Immature natural killer cell (primary cell): ENCODE measurements around the gene AZGP1. TPM values are rescaled to one million over a fixed set of nuclear protein-coding genes. Genes with fewer than 3 reads are reported as not detected.

ENCODE experiments used
- DNase-seq, 3 donors: peaks; one replicate each; pipeline ENCODE4 v3.0.0; 2022; ENCODE audit warnings: mixed read lengths in 1 of 3
- H3K27ac Mint-ChIP-seq, 6 donors: one replicate each; pipeline ENCODE4 v1.8.0; 2020; ENCODE audit warnings: mixed read lengths in 6 of 6, mild to moderate bottlenecking in 5 of 6, inconsistent platforms in 4 of 6, moderate library complexity in 3 of 6
- H3K27me3 Mint-ChIP-seq, 3 donors: one replicate each; pipeline ENCODE4 v1.8.0; 2020 to 2021; ENCODE audit warnings: low read depth in 3 of 3, mild to moderate bottlenecking in 3 of 3, mixed read lengths in 3 of 3, moderate library complexity in 3 of 3, inconsistent platforms in 1 of 3
- H3K36me3 Mint-ChIP-seq, 3 donors: one replicate each; pipeline ENCODE4 v1.8.0; 2020; ENCODE audit warnings: mixed read lengths in 3 of 3, inconsistent platforms in 2 of 3, mild to moderate bottlenecking in 2 of 3
- H3K4me1 Mint-ChIP-seq, 2 donors: one replicate each; pipeline ENCODE4 v1.8.0; 2020; ENCODE audit warnings: inconsistent platforms in 2 of 2, mild to moderate bottlenecking in 2 of 2, mixed read lengths in 2 of 2, moderate library complexity in 1 of 2
- H3K4me3 Mint-ChIP-seq, 5 donors: one replicate each; pipeline ENCODE4 v1.8.0; 2020; ENCODE audit warnings: mild to moderate bottlenecking in 5 of 5, mixed read lengths in 5 of 5, inconsistent platforms in 3 of 5, moderate library complexity in 3 of 5
- H3K9me3 Mint-ChIP-seq, 6 donors: one replicate each; pipeline ENCODE4 v1.8.0; 2020; ENCODE audit warnings: mild to moderate bottlenecking in 6 of 6, mixed read lengths in 6 of 6, inconsistent platforms in 4 of 6, moderate library complexity in 3 of 6
- polyA plus RNA-seq, 3 donors: library from polyadenylated mRNA; unstranded; fragments of 300-500 nt; fragmentation: Illumina TruSeq; gene quantifications; one replicate each; pipeline ENCODE4 v1.2.3, GENCODE V29; 2021

The AZGP1 gene
- polyA plus RNA-seq, 3 donors from 2014 or later = not detected

GRCh38 chr7:99927536-99927935 lies 48.3 kb downstream of the AZGP1 start:
- Mint-ChIP-seq H3K36me3 (peaks cover 0 to 8% (median 3%) of the 10 kb centered on the region in 3 donors), H3K27ac (no peak overlapping the region), H3K9me3 (peaks cover 0 to 1% (median 0%) of the 10 kb centered on the region in 6 donors), H3K27me3 (peaks cover 5 to 29% (median 12%) of the 10 kb centered on the region in 3 donors), H3K4me3 (no peak overlapping the region), H3K4me1 (peaks cover 0 to 5% of the 10 kb centered on the region in 2 donors)
- DNase-seq = no peak

- Mint-ChIP-seq H3K27ac (no peak overlapping the region), H3K4me1 (peaks cover 0 to 5% of the 10 kb centered on the region in 2 donors), H3K4me3 (no peak overlapping the region), H3K9me3 (peaks cover 0 to 1% (median 0%) of the 10 kb centered on the region in 6 donors), H3K27me3 (peaks cover 5 to 22% (median 12%) of the 10 kb centered on the region in 3 donors), H3K36me3 (peaks cover 7 to 15% (median 7%) of the 10 kb centered on the region in 3 donors)
- no peak for DNase-seq
Measured at GRCh38 chr7:99926321-99926720, 49.5 kb downstream of the AZGP1 start.

GRCh38 chr7:99923200-99923599 lies 52.6 kb downstream of the AZGP1 start:
- peaks cover 0 to 11% (median 10%) of the 10 kb centered on the region in 3 donors for H3K27me3 Mint-ChIP-seq
- H3K9me3 Mint-ChIP-seq = no peaks in the 10 kb centered on the region
- H3K4me1 Mint-ChIP-seq = peaks cover 16 to 20% of the 10 kb centered on the region in 2 donors
- no peak for DNase-seq
- no peak overlapping the region for H3K27ac Mint-ChIP-seq
- no peak overlapping the region for H3K4me3 Mint-ChIP-seq
- H3K36me3 Mint-ChIP-seq = peaks cover 4 to 15% (median 7%) of the 10 kb centered on the region in 3 donors

- H3K36me3 Mint-ChIP-seq = peaks cover 7 to 19% (median 9%) of the 10 kb centered on the region in 3 donors
- H3K27ac Mint-ChIP-seq = peak overlapping the region; percentile 92 to 99 (median 95)
- H3K4me1 Mint-ChIP-seq = peaks cover 45 to 50% of the 10 kb centered on the region in 2 donors
- no peaks in the 10 kb centered on the region for H3K9me3 Mint-ChIP-seq
- peak overlapping the region; percentile 95 to 98 (median 95) for H3K4me3 Mint-ChIP-seq
- DNase-seq = no peak
- H3K27me3 Mint-ChIP-seq = peaks cover 0 to 8% (median 7%) of the 10 kb centered on the region in 3 donors
Measured at GRCh38 chr7:99920149-99920548, 55.7 kb downstream of the AZGP1 start.

- Mint-ChIP-seq H3K27me3 (peaks cover 0 to 8% (median 7%) of the 10 kb centered on the region in 3 donors), H3K4me3 (peak overlapping the region; percentile 95 to 98 (median 95)), H3K27ac (peak overlapping the region; percentile 92 to 99 (median 95)), H3K4me1 (peaks cover 47 to 54% of the 10 kb centered on the region in 2 donors), H3K9me3 (no peaks in the 10 kb centered on the region), H3K36me3 (peaks cover 7 to 17% (median 9%) of the 10 kb centered on the region in 3 donors)
- DNase-seq = no peak
Measured at GRCh38 chr7:99919814-99920112, 56.1 kb downstream of the AZGP1 start.

- Mint-ChIP-seq H3K36me3 (peaks cover 7 to 15% (median 9%) of the 10 kb centered on the region in 3 donors), H3K27ac (peak within 1 kb of the TSS; percentile 92 to 99 (median 95)), H3K4me1 (peaks cover 52 to 60% of the 10 kb centered on the region in 2 donors), H3K27me3 (peaks cover 0 to 8% (median 7%) of the 10 kb centered on the region in 3 donors), H3K9me3 (no peaks in the 10 kb centered on the region), H3K4me3 (peak within 1 kb of the TSS; percentile 95 to 98 (median 95))
- peak; percentile 90 to 93 (median 92) for DNase-seq
Measured at GRCh38 chr7:99918959-99919813, 56.6 kb downstream of the AZGP1 start, which contains the start of gene TRIM4. Gene TRIM4, minus strand, starts transcription at chr7:99919530. Its CDS starts 129 bp downstream, at chr7:99919401.

Other genes with a start within 250 kb of the AZGP1 start
- not detected for gene CYP3A7, start 240.8 kb downstream of the AZGP1 start, polyA plus RNA-seq
- not detected for gene CYP3A4, start 191.8 kb downstream of the AZGP1 start, polyA plus RNA-seq
- not detected for gene CYP3A43, start 148.0 kb downstream of the AZGP1 start, polyA plus RNA-seq
- gene OR2AE1, start 99.0 kb downstream of the AZGP1 start, polyA plus RNA-seq = not detected
- gene TRIM4, start 56.5 kb downstream of the AZGP1 start, polyA plus RNA-seq = 10 to 100 TPM; 14.0 to 23.9 (median 14.7) TPM
- gene GJC3, start 46.4 kb downstream of the AZGP1 start, polyA plus RNA-seq = not detected
- gene ZKSCAN1, start 39.6 kb upstream of the AZGP1 start, polyA plus RNA-seq = 10 to 100 TPM; 14.4 to 48.9 (median 18.7) TPM
- gene ZSCAN21, start 73.7 kb upstream of the AZGP1 start, polyA plus RNA-seq = 1 to 10 TPM; 2.3 to 9.8 (median 4.0) TPM
- 10 to 100 TPM in 2 of 3 donors, 1 to 10 TPM in 1; 5.2 to 21.2 (median 12.2) TPM for gene ZNF3, start 105.7 kb upstream of the AZGP1 start, polyA plus RNA-seq
- 100 to 1,000 TPM; 163 to 289 (median 163) TPM for gene COPS6, start 112.9 kb upstream of the AZGP1 start, polyA plus RNA-seq
- gene MCM7, start 125.4 kb upstream of the AZGP1 start, polyA plus RNA-seq = 10 to 100 TPM; 40.3 to 59.0 (median 54.4) TPM
- 10 to 100 TPM in 1 of 3 donors, 1 to 10 TPM in 2; 7.1 to 12.9 (median 8.8) TPM for gene AP4M1, start 125.6 kb upstream of the AZGP1 start, polyA plus RNA-seq
- gene TAF6, start 143.3 kb upstream of the AZGP1 start, polyA plus RNA-seq = 10 to 100 TPM; 15.3 to 34.8 (median 17.3) TPM
- gene CNPY4, start 143.6 kb upstream of the AZGP1 start, polyA plus RNA-seq = 10 to 100 TPM; 14.2 to 18.5 (median 17.7) TPM
- gene MBLAC1, start 150.9 kb upstream of the AZGP1 start, polyA plus RNA-seq = 1 to 10 TPM; 2.2 to 2.6 (median 2.4) TPM
- 100 to 1,000 TPM; 408 to 587 (median 569) TPM for gene LAMTOR4, start 172.9 kb upstream of the AZGP1 start, polyA plus RNA-seq
- gene TRAPPC14, start 182.7 kb upstream of the AZGP1 start, polyA plus RNA-seq = 1 to 10 TPM in 2 of 3 donors, under 1 TPM in 1; 0.71 to 2.9 (median 1.8) TPM
- gene GAL3ST4, start 192.6 kb upstream of the AZGP1 start, polyA plus RNA-seq = under 1 TPM in 1 of 3 donors, not detected in 2; 0.08 TPM
- gene GPC2, start 201.3 kb upstream of the AZGP1 start, polyA plus RNA-seq = not detected
- gene STAG3, start 201.9 kb upstream of the AZGP1 start, polyA plus RNA-seq = 1 to 10 TPM in 1 of 3 donors, under 1 TPM in 2; 0.50 to 2.8 (median 0.72) TPM
- gene PVRIG, start 243.9 kb upstream of the AZGP1 start, polyA plus RNA-seq = 100 to 1,000 TPM; 151 to 240 (median 209) TPM